Measurements from ENCODE around the gene L1TD1.
"Not testable (repeated sequence)": the region's sequence is repeated elsewhere in the genome, so short reads cannot be mapped to it uniquely, and the experiment has no call there.

L1TD1 gene

GRCh38 chr1:62234688-62235087 is 40.0 kb downstream of the L1TD1 start:
- no peak for DNase-seq (ENCODE audit: low read depth in 3 of 3)

- DNase-seq (ENCODE audit: low read depth in 3 of 3): no peak
Observed at GRCh38 chr1:62235576-62235975, 40.9 kb downstream of the L1TD1 start.

GRCh38 chr1:62237361-62237760 is 42.7 kb downstream of the L1TD1 start:
- no peak for DNase-seq (ENCODE audit: low read depth in 3 of 3)

- no peak for DNase-seq (ENCODE audit: low read depth in 3 of 3)
Observed at GRCh38 chr1:62237950-62238374, 43.3 kb downstream of the L1TD1 start.

- no peak for DNase-seq (ENCODE audit: low read depth in 3 of 3)
Observed at GRCh38 chr1:62238507-62238906, 43.9 kb downstream of the L1TD1 start.

- DNase-seq (ENCODE audit: low read depth in 3 of 3): not testable (repeated sequence)
Observed at GRCh38 chr1:62239652-62240403, 45.2 kb downstream of the L1TD1 start.

- no peak for DNase-seq (ENCODE audit: low read depth in 3 of 3)
Observed at GRCh38 chr1:62240651-62241370, 46.2 kb downstream of the L1TD1 start.

- no peak for DNase-seq (ENCODE audit: low read depth in 3 of 3)
Observed at GRCh38 chr1:62241371-62242131, 46.9 kb downstream of the L1TD1 start.

GRCh38 chr1:62244380-62244779 is 49.7 kb downstream of the L1TD1 start:
- DNase-seq (ENCODE audit: low read depth in 3 of 3): not testable (repeated sequence)

- no peak for DNase-seq (ENCODE audit: low read depth in 3 of 3)
Observed at GRCh38 chr1:62245201-62245600, 50.6 kb downstream of the L1TD1 start.

GRCh38 chr1:62247391-62248168 is 52.9 kb downstream of the L1TD1 start:
- no peak for DNase-seq (ENCODE audit: low read depth in 3 of 3)

- no peak for DNase-seq (ENCODE audit: low read depth in 3 of 3)
Observed at GRCh38 chr1:62250126-62250726, 55.6 kb downstream of the L1TD1 start.

- no peak for DNase-seq (ENCODE audit: low read depth in 3 of 3)
Observed at GRCh38 chr1:62259551-62259950, 64.9 kb downstream of the L1TD1 start.

GRCh38 chr1:62260688-62261087 is 66.0 kb downstream of the L1TD1 start:
- DNase-seq (ENCODE audit: low read depth in 3 of 3): no peak

Data from stimulated activated CD4-positive, alpha-beta T cell treated with anti-CD3 and anti-CD28 coated beads, TNF-alpha, amount 100 ng/mL, for 24 hours (primary cell).